Measurements from ENCODE around the gene SYTL3. TPM values are rescaled to one million over a fixed set of nuclear protein-coding genes. Genes with fewer than 3 reads are reported as not detected.
"Not testable (repeated sequence)": the region's sequence is repeated elsewhere in the genome, so short reads cannot be mapped to it uniquely, and the experiment has no call there.

SYTL3 gene, protein sequence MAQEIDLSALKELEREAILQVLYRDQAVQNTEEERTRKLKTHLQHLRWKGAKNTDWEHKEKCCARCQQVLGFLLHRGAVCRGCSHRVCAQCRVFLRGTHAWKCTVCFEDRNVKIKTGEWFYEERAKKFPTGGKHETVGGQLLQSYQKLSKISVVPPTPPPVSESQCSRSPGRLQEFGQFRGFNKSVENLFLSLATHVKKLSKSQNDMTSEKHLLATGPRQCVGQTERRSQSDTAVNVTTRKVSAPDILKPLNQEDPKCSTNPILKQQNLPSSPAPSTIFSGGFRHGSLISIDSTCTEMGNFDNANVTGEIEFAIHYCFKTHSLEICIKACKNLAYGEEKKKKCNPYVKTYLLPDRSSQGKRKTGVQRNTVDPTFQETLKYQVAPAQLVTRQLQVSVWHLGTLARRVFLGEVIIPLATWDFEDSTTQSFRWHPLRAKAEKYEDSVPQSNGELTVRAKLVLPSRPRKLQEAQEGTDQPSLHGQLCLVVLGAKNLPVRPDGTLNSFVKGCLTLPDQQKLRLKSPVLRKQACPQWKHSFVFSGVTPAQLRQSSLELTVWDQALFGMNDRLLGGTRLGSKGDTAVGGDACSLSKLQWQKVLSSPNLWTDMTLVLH
- 5.8 and 6.0 TPM in 2 replicates for total RNA-seq

DNA sequence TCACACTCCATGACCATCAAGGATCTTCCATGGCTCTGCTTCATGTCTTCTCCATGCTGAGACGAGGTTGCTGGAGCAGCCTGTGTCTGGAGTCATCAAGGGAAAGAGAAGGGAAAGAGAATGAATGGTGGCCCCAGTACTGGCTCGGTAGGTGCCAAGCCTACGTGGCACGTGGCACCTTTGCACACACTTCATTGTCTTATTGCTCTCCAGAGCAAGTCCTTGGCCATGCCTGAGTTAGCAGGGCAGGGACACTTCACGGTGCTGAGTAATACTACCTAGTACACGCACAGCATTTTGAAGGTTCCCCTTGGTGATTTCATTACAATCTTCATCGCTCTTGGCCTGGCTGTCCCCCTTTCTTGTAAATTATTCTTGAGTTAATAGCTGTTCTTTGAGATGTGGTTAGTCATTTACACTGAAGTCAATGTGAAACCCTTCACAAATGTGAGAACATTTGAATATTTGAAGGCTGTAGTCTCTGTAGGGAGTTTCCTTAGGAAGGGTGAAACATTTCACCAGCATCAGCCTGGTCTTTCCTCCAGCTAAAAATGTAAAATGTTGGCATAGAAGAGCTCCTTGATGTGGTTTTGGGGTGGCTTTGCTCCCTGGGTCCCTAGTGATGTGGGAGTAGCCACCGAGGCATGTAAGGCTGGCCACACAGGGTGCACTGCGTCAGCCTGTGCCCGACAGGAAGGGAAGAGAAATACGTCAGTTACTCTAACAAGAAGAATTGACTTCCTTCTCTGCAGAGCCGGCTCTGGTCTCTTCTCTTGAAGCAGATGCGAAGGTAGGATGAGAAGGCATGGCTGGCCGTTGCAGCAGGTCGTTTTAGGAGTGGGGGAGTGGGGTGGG lies at the start of gene SYTL3:
Gene SYTL3, plus strand, starts transcription at position 766 of the 855 bp plus-strand sequence. CDS start 13,215 bp downstream, outside the sequence.
- no peaks in the 10 kb centered on the region for H3K9me3 Mint-ChIP-seq
- H3K27ac Mint-ChIP-seq, result peak within 1 kb of the TSS; percentile 100
- ChIA-PET CTCF (interaction anchor here (0.6 to 3.1 kb wide), 6 partner anchors 10 to 323 kb away, joined by 3 to 14 read pairs (median 3); no protein-coding TSS in a partner anchor), POLR2A (interaction anchor here (0.6 to 2.9 kb wide), 12 partner anchors 10 to 1071 kb away, joined by 3 to 14 read pairs (median 4); partner anchors contain the start of gene EZR)
- DNase-seq (peak; percentile 57), ATAC-seq (ENCODE audit: low read depth) (peak; percentile 72)
- H3K4me1 Mint-ChIP-seq, result peaks cover 49% of the 10 kb centered on the region
- TF ChIP-seq, protein P1, sequence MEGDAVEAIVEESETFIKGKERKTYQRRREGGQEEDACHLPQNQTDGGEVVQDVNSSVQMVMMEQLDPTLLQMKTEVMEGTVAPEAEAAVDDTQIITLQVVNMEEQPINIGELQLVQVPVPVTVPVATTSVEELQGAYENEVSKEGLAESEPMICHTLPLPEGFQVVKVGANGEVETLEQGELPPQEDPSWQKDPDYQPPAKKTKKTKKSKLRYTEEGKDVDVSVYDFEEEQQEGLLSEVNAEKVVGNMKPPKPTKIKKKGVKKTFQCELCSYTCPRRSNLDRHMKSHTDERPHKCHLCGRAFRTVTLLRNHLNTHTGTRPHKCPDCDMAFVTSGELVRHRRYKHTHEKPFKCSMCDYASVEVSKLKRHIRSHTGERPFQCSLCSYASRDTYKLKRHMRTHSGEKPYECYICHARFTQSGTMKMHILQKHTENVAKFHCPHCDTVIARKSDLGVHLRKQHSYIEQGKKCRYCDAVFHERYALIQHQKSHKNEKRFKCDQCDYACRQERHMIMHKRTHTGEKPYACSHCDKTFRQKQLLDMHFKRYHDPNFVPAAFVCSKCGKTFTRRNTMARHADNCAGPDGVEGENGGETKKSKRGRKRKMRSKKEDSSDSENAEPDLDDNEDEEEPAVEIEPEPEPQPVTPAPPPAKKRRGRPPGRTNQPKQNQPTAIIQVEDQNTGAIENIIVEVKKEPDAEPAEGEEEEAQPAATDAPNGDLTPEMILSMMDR (IDR thresholded peaks at IDR 0.05), result no peak
- intact Hi-C loops (cut with micrococcal nuclease), result loop anchor here (1.0 to 5.0 kb wide), 7 partner anchors 11 to 482 kb away; partner anchors contain the start of genes EZR, GTF2H5 and SERAC1
- peaks cover 2% of the 10 kb centered on the region for H3K27me3 Mint-ChIP-seq
- peaks cover 4% of the 10 kb centered on the region for H3K36me3 Mint-ChIP-seq (ENCODE audit: low read depth)
- peak within 1 kb of the TSS; percentile 86 for H3K4me3 Mint-ChIP-seq

DNA sequence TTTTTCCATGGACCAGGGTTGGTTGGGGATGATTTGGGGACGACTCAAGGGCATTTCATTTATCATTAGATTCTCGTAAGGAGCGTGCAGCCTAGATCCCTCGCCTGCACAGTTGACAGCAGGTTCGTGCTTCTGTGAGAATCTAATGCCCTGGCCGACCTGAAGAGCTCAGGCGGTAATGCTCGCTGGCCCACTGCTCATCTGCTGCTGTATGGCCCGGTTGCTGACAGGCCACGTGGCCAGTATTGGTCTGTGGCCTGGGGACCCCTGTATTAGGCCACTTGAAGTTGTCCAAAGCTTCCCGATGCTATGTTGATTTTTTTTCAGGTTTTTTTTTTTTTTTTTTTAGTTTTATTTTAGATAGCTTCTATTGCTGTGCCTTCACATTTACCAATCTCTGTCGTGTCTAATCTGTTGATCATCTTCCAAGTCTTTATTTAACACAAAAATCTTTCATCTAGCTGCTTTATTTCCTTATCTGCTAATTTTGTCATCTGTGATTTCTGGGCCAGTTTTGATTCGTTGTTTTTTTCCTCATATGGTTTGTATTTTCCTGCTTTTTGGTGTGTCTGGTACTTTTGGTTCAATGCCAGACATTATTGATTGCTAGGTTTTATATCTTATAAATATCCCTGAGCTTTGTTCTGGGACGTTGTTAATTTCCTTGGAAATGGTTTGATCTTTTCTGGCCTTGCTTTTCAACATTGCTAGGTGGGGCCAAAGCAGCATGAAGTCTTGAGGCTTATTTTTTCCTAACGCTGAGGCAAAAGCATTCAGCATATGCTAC lies 46.4 kb upstream of the SYTL3 start:
- CTCF ChIA-PET, result interaction anchor here (0.9 to 7.4 kb wide), 3 partner anchors 88 to 389 kb away, joined by 3 to 50 read pairs (median 10); no protein-coding TSS in a partner anchor
- POLR2A ChIA-PET, result interaction anchor here (0.7 kb wide), 1 partner anchor 395 kb away, joined by 12 read pairs; no protein-coding TSS in a partner anchor
- Mint-ChIP-seq H3K27me3 (no peaks in the 10 kb centered on the region), H3K9me3 (no peaks in the 10 kb centered on the region), H3K4me3 (no peak overlapping the region), H3K4me1 (no peaks in the 10 kb centered on the region), H3K36me3 (ENCODE audit: low read depth) (peaks cover 54% of the 10 kb centered on the region), H3K27ac (no peak overlapping the region)
- TF ChIP-seq, protein P1 (IDR thresholded peaks at IDR 0.05), result no peak
- intact Hi-C loops (cut with micrococcal nuclease), result no loop called here
- DNase-seq (no peak), ATAC-seq (ENCODE audit: low read depth) (no peak)

DNA sequence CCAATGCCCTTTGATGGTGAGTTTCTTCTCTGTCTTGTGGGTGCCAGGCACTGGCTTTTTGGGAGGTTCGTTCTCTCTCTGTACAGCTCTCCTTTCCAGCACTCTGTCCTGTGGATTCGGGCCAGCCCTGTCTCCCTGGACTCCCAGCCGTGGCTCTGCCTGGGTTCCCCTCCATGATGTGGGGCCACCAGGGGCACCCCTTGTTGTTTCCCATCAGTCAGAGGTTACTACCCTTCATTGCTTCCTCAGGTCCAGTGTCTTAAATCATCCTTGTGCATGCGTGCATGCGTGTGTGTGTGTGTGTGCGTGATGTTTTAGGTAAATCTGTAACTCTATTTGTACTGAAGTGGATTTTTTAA lies 45.8 kb upstream of the SYTL3 start:
- no peak overlapping the region for H3K27ac Mint-ChIP-seq
- peaks cover 58% of the 10 kb centered on the region for H3K36me3 Mint-ChIP-seq (ENCODE audit: low read depth)
- POLR2A ChIA-PET, result interaction anchor here (0.7 kb wide), 1 partner anchor 395 kb away, joined by 12 read pairs; no protein-coding TSS in a partner anchor
- DNase-seq, result no peak
- no peak overlapping the region for H3K4me3 Mint-ChIP-seq
- H3K27me3 Mint-ChIP-seq, result no peaks in the 10 kb centered on the region
- no peaks in the 10 kb centered on the region for H3K4me1 Mint-ChIP-seq
- ATAC-seq (ENCODE audit: low read depth), result no peak
- CTCF ChIA-PET, result interaction anchor here (0.9 to 7.4 kb wide), 5 partner anchors 10 to 390 kb away, joined by 3 to 50 read pairs (median 7); no protein-coding TSS in a partner anchor
- TF ChIP-seq, protein P1 (IDR thresholded peaks at IDR 0.05), result no peak
- intact Hi-C loops (cut with micrococcal nuclease), result no loop called here
- H3K9me3 Mint-ChIP-seq, result no peaks in the 10 kb centered on the region

DNA sequence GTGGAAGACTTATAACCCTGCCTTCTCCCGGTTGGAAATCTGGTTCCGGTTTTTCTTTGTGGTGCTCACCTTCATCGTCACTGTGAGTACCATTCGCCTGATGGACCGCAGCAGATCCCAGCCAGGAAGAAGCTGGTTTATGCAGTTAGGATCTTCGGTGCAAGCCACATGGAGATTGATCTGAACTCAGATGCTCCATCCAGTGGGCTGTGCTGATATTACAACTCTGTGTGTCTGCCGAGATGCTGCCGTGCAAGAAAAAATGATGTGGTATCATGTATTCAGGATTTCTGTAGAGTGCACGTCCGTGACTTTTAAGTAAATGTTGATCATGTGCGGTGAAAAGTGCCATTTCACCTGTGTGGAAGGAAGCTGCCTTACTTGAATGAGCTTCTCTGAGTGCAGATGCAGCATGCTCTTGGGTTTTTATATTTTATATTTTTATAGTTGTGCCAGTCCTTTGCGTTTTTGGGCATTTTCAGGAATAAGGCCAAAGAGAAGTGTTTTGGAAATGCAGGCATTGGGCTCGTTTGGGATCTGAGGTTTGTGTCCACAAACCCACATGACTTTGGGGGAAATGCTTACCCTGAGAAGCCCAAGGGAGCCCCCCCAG lies 44.5 kb upstream of the SYTL3 start:
- Mint-ChIP-seq H3K36me3 (ENCODE audit: low read depth) (peaks cover 63% of the 10 kb centered on the region), H3K27ac (no peak overlapping the region), H3K4me3 (no peak overlapping the region), H3K4me1 (no peaks in the 10 kb centered on the region), H3K27me3 (no peaks in the 10 kb centered on the region), H3K9me3 (no peaks in the 10 kb centered on the region)
- intact Hi-C loops (cut with micrococcal nuclease), result loop anchor here (1.0 kb wide), 2 partner anchors 384 to 391 kb away; no protein-coding TSS in a partner anchor
- ATAC-seq (ENCODE audit: low read depth), result peak; percentile 71
- ChIA-PET CTCF (interaction anchor here (0.8 to 7.4 kb wide), 11 partner anchors 10 to 392 kb away, joined by 3 to 50 read pairs (median 5); no protein-coding TSS in a partner anchor), POLR2A (no interaction called here)
- TF ChIP-seq, protein P1 (IDR thresholded peaks at IDR 0.05), result no peak
- no peak for DNase-seq

DNA sequence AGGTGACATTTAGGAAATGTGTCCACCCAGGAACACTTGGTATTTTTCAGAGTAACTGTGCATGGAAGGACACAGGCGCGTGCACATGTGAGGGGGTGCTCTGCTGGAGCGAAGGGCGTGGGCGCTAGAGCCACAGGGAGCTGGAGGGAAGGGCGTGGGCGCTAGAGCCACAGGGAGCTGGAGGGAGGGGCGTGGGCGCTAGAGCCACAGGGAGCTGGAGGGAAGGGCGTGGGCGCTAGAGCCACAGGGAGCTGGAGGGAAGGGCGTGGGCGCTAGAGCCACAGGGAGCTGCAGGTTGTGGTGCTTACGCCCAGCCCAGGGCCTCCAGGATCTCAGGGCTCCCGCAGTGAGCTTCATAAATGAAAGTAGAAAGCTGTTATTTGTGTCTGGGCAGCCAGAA lies 43.8 kb upstream of the SYTL3 start:
- H3K9me3 Mint-ChIP-seq; DNase-seq; intact Hi-C loops (cut with micrococcal nuclease); ATAC-seq (ENCODE audit: low read depth); H3K27me3 Mint-ChIP-seq; H3K4me3 Mint-ChIP-seq; POLR2A ChIA-PET; H3K4me1 Mint-ChIP-seq; H3K27ac Mint-ChIP-seq: not testable (repeated sequence)
- CTCF ChIA-PET, result interaction anchor here (0.8 to 7.4 kb wide), 9 partner anchors 11 to 392 kb away, joined by 3 to 50 read pairs (median 5); no protein-coding TSS in a partner anchor
- H3K36me3 Mint-ChIP-seq (ENCODE audit: low read depth), result peaks cover 67% of the 10 kb centered on the region

Data from activated B cell treated with CpG ODN at 0.5 μM for 24 hours (primary cell).